Endothelial cell of umbilical vein (primary cell): ENCODE data around the gene OXCT2. TPM values are rescaled to one million over a fixed set of nuclear protein-coding genes. Genes with fewer than 3 reads are reported as not detected.

Source experiments
- BruUV-seq: library from RNA; stranded (reverse); fragments of 400-500 nt; replicated peaks from 2 replicates; lab custom pipeline; 2021; lab: Mats Ljungman, UMichigan
- CTCF ChIA-PET: fragments of 300-600, 350-600 bp; sonication (Branson Sonifier 250); formaldehyde crosslinking; loops from one replicate; lab custom pipeline; 2021; ENCODE audit warnings: antibody characterized with exemption, inconsistent platforms; lab: Charles Lee
- POLR2A ChIA-PET: fragments of 300-600, 350-600 bp; sonication (Branson Sonifier 250); formaldehyde crosslinking; loops from one replicate; lab custom pipeline; 2021; ENCODE audit warnings: antibody characterized with exemption, inconsistent platforms; lab: Charles Lee
- DNase-seq: peaks from one replicate; pipeline ENCODE4 v3.0.0-alpha.2; 2011; ENCODE audit warnings: low read depth, low spot score
- FAIRE-seq: peaks from 2 replicates; lab custom pipeline; 2011; peaks lifted over from hg19 to GRCh38; lab: Jason Lieb, UNC
- H2AFZ ChIP-seq: 2 replicates; pipeline ENCODE4 v1.6.0; 2012; ENCODE audit warnings: low read depth, low read length, control low read depth, inconsistent platforms
- H3K27ac ChIP-seq: 2 replicates; pipeline ENCODE4 v1.5.1; 2011; ENCODE audit warnings: low read depth, mild to moderate bottlenecking, control low read depth, low read length, moderate library complexity; ENCODE audit not compliant: insufficient read depth
- H3K27me3 ChIP-seq, 2 experiments: 2 replicates each; pipeline versions ENCODE4 v1.6.0 to v1.6.1; 2011; ENCODE audit warnings: low read length in 2 of 2, mixed read lengths in 1 of 2; ENCODE audit not compliant: control insufficient read depth in 2 of 2, insufficient read depth in 2 of 2
- H3K36me3 ChIP-seq, 2 experiments: 2 replicates in 1 of 2; 3 replicates in 1 of 2; pipeline ENCODE4 v1.5.1; 2011; ENCODE audit warnings: low read length in 2 of 2, mild to moderate bottlenecking in 1 of 2, moderate library complexity in 1 of 2; ENCODE audit not compliant: control insufficient read depth in 2 of 2, insufficient read depth in 2 of 2; ENCODE audit errors: extremely low read depth in 1 of 2
- H3K4me1 ChIP-seq: 3 replicates; pipeline ENCODE4 v1.5.1; 2011; ENCODE audit warnings: mild to moderate bottlenecking, low read length; ENCODE audit not compliant: control insufficient read depth, insufficient read depth; ENCODE audit errors: extremely low read depth
- H3K4me2 ChIP-seq: 2 replicates; pipeline ENCODE4 v1.6.1; 2011; ENCODE audit warnings: low read length, control low read depth, mixed read lengths; ENCODE audit not compliant: insufficient read depth
- H3K4me3 ChIP-seq, 3 experiments: fragments of 200-600 bp in 1 of 3; sonication (generic), shearing (Covaris generic) in 1 of 3; replicated peaks in 1 of 3; 2 replicates each; pipeline ENCODE4 v1.5.1; 2011 to 2016; ENCODE audit warnings: control low read depth in 3 of 3, low read length in 3 of 3, mild to moderate bottlenecking in 2 of 3, inconsistent platforms in 1 of 3, low read depth in 1 of 3, moderate library complexity in 1 of 3; ENCODE audit not compliant: insufficient read depth in 1 of 3
- H3K79me2 ChIP-seq: 2 replicates; pipeline ENCODE4 v1.6.0; 2012; ENCODE audit warnings: low read length, inconsistent platforms; ENCODE audit not compliant: control insufficient read depth, insufficient read depth
- H3K9ac ChIP-seq: replicated peaks from 2 replicates; pipeline ENCODE3; 2011; ENCODE audit warnings: low read length, control low read depth; ENCODE audit not compliant: insufficient read depth; ENCODE audit errors: extremely low read depth
- H3K9me1 ChIP-seq: replicated peaks from 3 replicates; pipeline ENCODE4 v1.6.0; 2011; ENCODE audit warnings: mild to moderate bottlenecking, low read length; ENCODE audit not compliant: control insufficient read depth, insufficient read depth; ENCODE audit errors: extremely low read depth
- H3K9me3 ChIP-seq: replicated peaks from 2 replicates; pipeline ENCODE4 v1.5.1; 2012; ENCODE audit warnings: low read length, inconsistent platforms; ENCODE audit not compliant: control insufficient read depth, insufficient read depth
- H4K20me1 ChIP-seq: replicated peaks from 2 replicates; pipeline ENCODE3; 2011; ENCODE audit warnings: mild to moderate bottlenecking, low read length; ENCODE audit not compliant: control insufficient read depth, insufficient read depth; ENCODE audit errors: extremely low read depth
- CTCF ChIP-seq, 2 donors: IDR thresholded peaks; 1 replicate in 1 of 2; 2 replicates in 1 of 2; pipeline ENCODE4 v1.5.1; 2011; ENCODE audit warnings: low read length in 2 of 2, mild to moderate bottlenecking in 2 of 2, moderate library complexity in 2 of 2, control low read depth in 1 of 2, inconsistent platforms in 1 of 2, low read depth in 1 of 2; ENCODE audit not compliant: insufficient read depth in 1 of 2; ENCODE audit errors: extremely low read depth in 1 of 2
- EZH2 ChIP-seq: IDR thresholded peaks from 2 replicates; pipeline ENCODE4 v1.6.1; 2012; ENCODE audit warnings: borderline replicate concordance, low read depth, mild to moderate bottlenecking, moderate library complexity, low read length, inconsistent platforms; ENCODE audit not compliant: severe bottlenecking
- FOS ChIP-seq: IDR thresholded peaks from 2 replicates; pipeline ENCODE4 v1.6.1; 2011; ENCODE audit warnings: mild to moderate bottlenecking, low read length, moderate library complexity, borderline replicate concordance; ENCODE audit not compliant: insufficient read depth
- GATA2 ChIP-seq: IDR thresholded peaks from 2 replicates; pipeline ENCODE4 v1.7.0; 2011; ENCODE audit warnings: low read depth, mild to moderate bottlenecking, moderate library complexity, mixed read lengths, low read length; ENCODE audit not compliant: insufficient read length, insufficient read depth
- JUN ChIP-seq: IDR thresholded peaks from 2 replicates; pipeline ENCODE4 v1.6.1; 2011; ENCODE audit warnings: borderline replicate concordance, low read depth; ENCODE audit not compliant: insufficient read length, insufficient read depth
- MYC ChIP-seq: IDR thresholded peaks from one replicate; pipeline ENCODE4 v1.6.1; 2011; ENCODE audit warnings: mild to moderate bottlenecking, low read depth, low read length
- dilution Hi-C: fragments of 300-500 bp; cut with MboI; formaldehyde crosslinking; loops from one replicate; pipeline ENCODE4 v1.15.0; 2019; ENCODE audit warnings: low sequenced_read_pairs; ENCODE audit not compliant: extremely low pct_ligation_motif_present
- intact Hi-C: fragments of 100-400 bp; cut with micrococcal nuclease; formaldehyde crosslinking; loops from one replicate; pipeline ENCODE4 v1.10.0; 2022
- polyA plus RNA-seq, 4 experiments: library from polyadenylated mRNA; depleted of rRNA in 3 of 4; stranded (reverse) in 3 of 4; unstranded in 1 of 4; fragments of >200 nt; gene quantifications; 2 replicates each; pipeline versions ENCODE4 v1.2.1 to v1.2.3, GENCODE V29; 2011 to 2012; ENCODE audit warnings: missing spikeins in 1 of 4
- total RNA-seq: library from RNA; stranded (reverse); gene quantifications from 2 replicates; pipeline ENCODE4 v1.2.3, GENCODE V29; 2021

OXCT2 gene
- total and polyA plus RNA-seq, 2 donors (not counting 3 experiments of a cell fraction or from before 2014, with no cell fraction given) = 0.60 to 0.84 TPM

GRCh38 chr1:39735731-39736130 lies 35.4 kb downstream of the OXCT2 start:
- no peak overlapping the region for H3K9ac ChIP-seq
- peaks cover 22 to 26% of the 10 kb centered on the region in 2 experiments for H3K27me3 ChIP-seq
- no peak overlapping the region for H3K4me2 ChIP-seq
- no TSS peak for BruUV-seq
- H2AFZ ChIP-seq = no peak overlapping the region
- FAIRE-seq (no peak), DNase-seq (no peak)
- no peaks in the 10 kb centered on the region for H3K9me3 ChIP-seq
- no peaks in the 10 kb centered on the region for H3K9me1 ChIP-seq
- POLR2A ChIA-PET = no interaction called here
- H3K36me3 ChIP-seq = no peaks in the 10 kb centered on the region
- H4K20me1 ChIP-seq = no peaks in the 10 kb centered on the region
- no peak overlapping the region for H3K27ac ChIP-seq
- dilution Hi-C loops = no loop called here
- H3K4me3 ChIP-seq = no peak overlapping the region
- H3K4me1 ChIP-seq = peaks cover 8% of the 10 kb centered on the region
- intact Hi-C loops = no loop called here
- peaks cover 5% of the 10 kb centered on the region for H3K79me2 ChIP-seq
- TF ChIP-seq MYC = no peak
- no peak for TF ChIP-seq JUN
- no peak for TF ChIP-seq GATA2
- TF ChIP-seq EZH2 = no peak
- no peak for TF ChIP-seq FOS
- no peak for TF ChIP-seq CTCF (IDR thresholded peaks at IDR 0.05; ENCODE audit: extremely low read depth in 1 of 2, insufficient read depth in 1 of 2, low read depth in 1 of 2, low read length in 2 of 2)
- CTCF ChIA-PET = interaction anchor here (1.8 kb wide), 1 partner anchor 9 kb away, joined by 3 read pairs; no protein-coding TSS in a partner anchor
